GM12878 (cell line): ENCODE measurements around the gene BSND. TPM values are rescaled to one million over a fixed set of nuclear protein-coding genes. Genes with fewer than 3 reads are reported as not detected.

Experiments
- ATAC-seq: fragments of 200-7000 bp; cut with Tn5 transposase; 3 replicates; pipeline ENCODE4 v1.9.1; 2020; ENCODE audit warnings: mild to moderate bottlenecking, moderate library complexity
- BruUV-seq: library from RNA; stranded (reverse); fragments of 400-500 nt; replicated peaks from 2 replicates; lab custom pipeline; 2021; lab: Mats Ljungman, UMichigan
- CTCF ChIA-PET: fragments of 300-600 bp; sonication (Branson Sonifier 250); formaldehyde crosslinking; extraction: SDS; loops from one replicate; lab custom pipeline; 2021; ENCODE audit warnings: inconsistent platforms; lab: Yijun Ruan, JAX
- POLR2A ChIA-PET: fragments of 350-600 bp; formaldehyde crosslinking; extraction: SDS; loops from one replicate; lab custom pipeline; 2021; ENCODE audit warnings: inconsistent platforms; lab: Charles Lee
- RAD21 ChIA-PET: fragments of 300-600 bp; sonication (Branson Sonifier 250); formaldehyde crosslinking; loops from one replicate; lab custom pipeline; 2023; ENCODE audit warnings: antibody characterized with exemption; ENCODE audit not compliant: unreplicated experiment; lab: Charles Lee
- SMC1A ChIA-PET: fragments of 300-600 bp; sonication (Branson Sonifier 250); formaldehyde crosslinking; loops from one replicate; lab custom pipeline; 2023; ENCODE audit not compliant: unreplicated experiment, uncharacterized antibody; lab: Charles Lee
- DNase-seq: peaks from one replicate; pipeline ENCODE4 v3.0.0-alpha.2; 2011; ENCODE audit warnings: low read depth, low spot score
- FAIRE-seq: peaks from 3 replicates; lab custom pipeline; 2011; peaks lifted over from hg19 to GRCh38; lab: Jason Lieb, UNC
- H2AFZ ChIP-seq: 2 replicates; pipeline ENCODE4 v1.6.0; 2011; ENCODE audit warnings: low read depth, low read length, control low read depth; ENCODE audit not compliant: control insufficient read depth
- H3K27ac ChIP-seq: 2 replicates; pipeline ENCODE4 v1.5.1; 2011; ENCODE audit warnings: control low read depth; ENCODE audit not compliant: control insufficient read depth, insufficient read depth
- H3K27me3 ChIP-seq, 2 experiments: replicated peaks in 1 of 2; 2 replicates each; pipeline versions ENCODE4 v1.6.0 to v1.6.1; 2011; ENCODE audit warnings: low read length in 1 of 2; ENCODE audit not compliant: control insufficient read depth in 2 of 2, insufficient read depth in 2 of 2
- H3K36me3 ChIP-seq, 2 experiments: 2 replicates each; pipeline ENCODE4 v1.5.1; 2011; ENCODE audit warnings: low read length in 1 of 2; ENCODE audit not compliant: control insufficient read depth in 2 of 2, insufficient read depth in 2 of 2
- H3K4me1 ChIP-seq: 2 replicates; pipeline ENCODE4 v1.6.1; 2011; ENCODE audit warnings: mild to moderate bottlenecking, low read length, moderate library complexity, mixed read lengths; ENCODE audit not compliant: control insufficient read depth, insufficient read depth
- H3K4me2 ChIP-seq: 2 replicates; pipeline ENCODE4 v1.6.0; 2011; ENCODE audit warnings: control low read depth; ENCODE audit not compliant: control insufficient read depth, insufficient read depth
- H3K4me3 ChIP-seq: fragments of 200-600 bp; sonication (generic); 2 replicates; pipeline ENCODE4 v1.5.1; 2016
- H3K79me2 ChIP-seq: 2 replicates; pipeline ENCODE4 v1.6.0; 2011; ENCODE audit warnings: low read length; ENCODE audit not compliant: control insufficient read depth, insufficient read depth
- H3K9ac ChIP-seq: 2 replicates; pipeline ENCODE4 v1.8.0; 2011; ENCODE audit warnings: low read length, control low read depth, mixed read lengths; ENCODE audit not compliant: control insufficient read depth, insufficient read depth
- H3K9me3 ChIP-seq: replicated peaks from 3 replicates; pipeline ENCODE4 v1.5.1; 2011; ENCODE audit warnings: mild to moderate bottlenecking, low read length; ENCODE audit not compliant: control insufficient read depth, insufficient read depth
- H4K20me1 ChIP-seq: 2 replicates; pipeline ENCODE4 v1.6.0; 2011; ENCODE audit not compliant: control insufficient read depth, insufficient read depth
- BMI1 ChIP-seq: fragments of 450-650 bp; IDR thresholded peaks from 2 replicates; pipeline ENCODE4 v1.6.1; 2016; ENCODE audit warnings: mild to moderate bottlenecking, moderate library complexity, borderline replicate concordance
- CBX3 ChIP-seq: fragments of 200-600 bp; sonication (generic); IDR thresholded peaks from 2 replicates; pipeline ENCODE4 v1.6.1; 2016; ENCODE audit warnings: low read depth, borderline replicate concordance
- CEBPB ChIP-seq, 2 experiments: fragments of 150-350 bp in 1 of 2; IDR thresholded peaks; 2 replicates each; pipeline ENCODE4 v1.6.1; 2012 to 2014; ENCODE audit warnings: low read depth in 2 of 2, low read length in 2 of 2, borderline replicate concordance in 1 of 2, inconsistent platforms in 1 of 2
- CHD2 ChIP-seq: IDR thresholded peaks from 2 replicates; pipeline ENCODE4 v1.6.1; 2011; ENCODE audit warnings: low read depth, low read length, improper control_type of control experiment, borderline replicate concordance
- DPF2 ChIP-seq: fragments of 450-650 bp; IDR thresholded peaks from 2 replicates; pipeline ENCODE4 v1.6.1; 2017; ENCODE audit warnings: mild to moderate bottlenecking
- EED ChIP-seq: sonication (generic); IDR thresholded peaks from 2 replicates; pipeline ENCODE4 v1.6.1; 2016; ENCODE audit warnings: antibody characterized with exemption, low read depth
- FOXK2 ChIP-seq: fragments of 450-650 bp; IDR thresholded peaks from 2 replicates; pipeline ENCODE4 v1.6.1; 2017; ENCODE audit warnings: mild to moderate bottlenecking, moderate library complexity
- MAX ChIP-seq: IDR thresholded peaks from 2 replicates; pipeline ENCODE4 v1.6.1; 2012; ENCODE audit warnings: low read depth, low read length, improper control_type of control experiment
- RAD21 ChIP-seq: IDR thresholded peaks from 2 replicates; pipeline ENCODE4 v1.6.1; 2011; ENCODE audit warnings: mild to moderate bottlenecking, low read depth, low read length, moderate library complexity; ENCODE audit not compliant: insufficient read depth
- RAD51 ChIP-seq: fragments of 450-650 bp; IDR thresholded peaks from 2 replicates; pipeline ENCODE4 v1.6.1; 2016; ENCODE audit warnings: moderate library complexity, mild to moderate bottlenecking, inconsistent platforms
- RBBP5 ChIP-seq: fragments of 200-600 bp; sonication (generic); conservative IDR thresholded peaks from 2 replicates; pipeline ENCODE4 v1.6.1; 2016
- SIX5 ChIP-seq: IDR thresholded peaks from 2 replicates; pipeline ENCODE4 v1.6.1; 2011; ENCODE audit warnings: mild to moderate bottlenecking, low read depth, low read length, moderate library complexity; ENCODE audit not compliant: severe bottlenecking
- ZNF384 ChIP-seq: IDR thresholded peaks from 2 replicates; pipeline ENCODE4 v1.6.1; 2012; ENCODE audit warnings: low read depth, mild to moderate bottlenecking, low read length, improper control_type of control experiment, borderline replicate concordance
- WGBS: methylation state at CpG from one replicate; pipeline ENCODE4 v1.1.6; 2016; ENCODE audit warnings: low lambda C conversion rate; ENCODE audit not compliant: insufficient replicate concordance, insufficient coverage; ENCODE audit errors: missing lambda C conversion rate; 5-methylcytosine and 5-hydroxymethylcytosine counted together
- in situ Hi-C: fragments of 300-500 bp; cut with MboI; formaldehyde crosslinking; loops from 9 replicates; pipeline ENCODE4 v1.14.3; 2018; ENCODE audit warnings: mixed read lengths
- intact Hi-C: fragments of 100-400 bp; cut with micrococcal nuclease; formaldehyde crosslinking; loops from one replicate; pipeline ENCODE4 v1.14.2; 2022; ENCODE audit not compliant: unreplicated experiment
- polyA plus RNA-seq, 11 experiments: library from polyadenylated mRNA; depleted of rRNA in 4 of 11; unstranded in 6 of 11; stranded (reverse) in 5 of 11; fragments of >200 nt; fragmentation: Nextera tagmentation in 4 of 11; fragmentation: Illumina TruSeq in 1 of 11; extraction: Ambion mirVana in 4 of 11; extraction: Trizol in 1 of 11; gene quantifications; 1 replicate in 1 of 11; 2 replicates in 10 of 11; pipeline versions ENCODE4 v1.2.1 to v1.2.3, GENCODE V29; 2011 to 2016; ENCODE audit warnings: inconsistent platforms in 2 of 11, missing spikeins in 2 of 11, low read depth in 1 of 11
- total RNA-seq, 4 experiments: library from RNA; depleted of rRNA in 3 of 4; stranded (reverse); fragments of >200 nt in 3 of 4; fragmentation: Illumina TruSeq in 1 of 4; extraction: Trizol in 1 of 4; gene quantifications; 2 replicates each; pipeline versions ENCODE4 v1.2.1 to v1.2.3, GENCODE V29; 2013 to 2021
- TF ChIP-seq, protein P1 (sequence below), 3 experiments: IDR thresholded peaks in 2 of 3; conservative IDR thresholded peaks in 1 of 3; 2 replicates each; pipeline ENCODE4 v1.5.1; 2011; ENCODE audit warnings: low read depth in 3 of 3, low read length in 3 of 3, mild to moderate bottlenecking in 3 of 3, control low read depth in 2 of 3, moderate library complexity in 2 of 3, inconsistent platforms in 1 of 3, mixed read lengths in 1 of 3; ENCODE audit not compliant: control insufficient read depth in 2 of 3, insufficient read depth in 1 of 3; ENCODE audit errors: extremely low read depth in 1 of 3

Gene BSND
- total and polyA plus RNA-seq, 10 of the 15 experiments (the other 5 are each of a cell fraction or from before 2014, with no cell fraction given), result not detected

DNA sequence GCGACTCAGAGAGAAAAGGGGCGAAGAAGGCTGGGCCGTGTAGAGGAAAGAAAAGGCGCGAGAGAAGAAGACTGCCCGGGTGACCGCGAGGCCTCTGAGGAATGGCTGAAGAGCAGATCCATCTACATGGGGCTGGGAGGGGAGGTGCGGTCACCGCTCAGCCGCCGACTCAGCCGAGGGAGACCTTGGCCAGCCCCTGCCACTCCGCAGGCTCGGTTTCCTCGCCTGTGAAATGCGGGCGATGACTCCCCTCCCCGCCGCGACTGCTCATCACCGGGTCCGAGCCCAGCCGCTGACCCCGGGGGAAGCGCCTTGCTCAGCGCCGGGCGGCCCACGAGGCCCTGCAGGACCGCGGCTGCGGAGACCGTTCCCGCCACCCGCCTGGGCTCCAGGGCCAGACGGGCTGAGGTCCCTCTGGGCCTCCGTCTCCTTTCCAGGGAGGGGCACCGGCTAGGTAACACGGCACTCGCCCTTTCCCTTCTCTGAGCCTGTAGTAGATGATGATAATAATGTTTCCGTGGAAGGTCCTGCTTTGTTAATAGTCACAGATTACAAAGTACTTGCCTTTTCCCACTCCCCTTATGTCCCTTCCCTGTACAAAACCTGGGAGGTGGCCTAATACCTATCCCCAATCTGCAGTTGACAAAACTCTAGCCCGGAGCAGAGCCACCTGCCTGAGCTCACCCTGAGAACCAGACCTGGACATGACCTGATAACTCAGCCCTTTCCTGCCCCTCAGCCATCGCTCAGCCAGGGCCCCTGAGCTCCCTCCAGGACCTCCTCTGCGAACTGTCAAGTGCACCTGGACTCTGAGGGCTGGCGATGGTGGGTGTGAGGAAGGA, 1.6 kb upstream of the BSND start:
- 16% methylated on average over 32 of the region's 46 CpGs for WGBS
- CTCF ChIA-PET, result interaction anchor here (0.7 to 19.5 kb wide), 21 partner anchors 13 to 994 kb away, joined by 3 to 436 read pairs (median 4); no protein-coding TSS in a partner anchor

More for the DNA sequence above, 1.6 kb upstream of the BSND start:
- no peak overlapping the region for H2AFZ ChIP-seq
- no TSS peak for BruUV-seq
- H3K9me3 ChIP-seq, result no peaks in the 10 kb centered on the region
- FAIRE-seq, result no peak
- ATAC-seq, result peak; percentile 9; the same call in 2 of the 3 replicates
- ChIA-PET POLR2A (interaction anchor here (0.6 kb wide), 1 partner anchor 953 kb away, joined by 3 read pairs; no protein-coding TSS in a partner anchor), SMC1A (interaction anchor here (0.8 to 6.7 kb wide), 6 partner anchors 20 to 49 kb away, joined by 3 to 147 read pairs (median 4); no protein-coding TSS in a partner anchor), RAD21 (interaction anchor here (0.6 to 5.0 kb wide), 4 partner anchors 13 to 508 kb away, joined by 3 to 156 read pairs (median 4); no protein-coding TSS in a partner anchor)
- H4K20me1 ChIP-seq, result no peaks in the 10 kb centered on the region; the same call in 1 of the 2 replicates
- H3K4me1 ChIP-seq, result peaks cover 3% of the 10 kb centered on the region; the same call in 1 of the 2 replicates
- H3K4me2 ChIP-seq, result no peak overlapping the region
- H3K4me3 ChIP-seq, result no peak overlapping the region
- H3K79me2 ChIP-seq, result no peaks in the 10 kb centered on the region
- no peak overlapping the region for H3K27ac ChIP-seq
- H3K27me3 ChIP-seq, result peaks cover 2 to 5% of the 10 kb centered on the region in 2 experiments
- intact Hi-C loops (loop anchor here (1.0 kb wide), 2 partner anchors 47 to 52 kb away; no protein-coding TSS in a partner anchor), in situ Hi-C loops (loop anchor here (5.0 kb wide), 1 partner anchor 45 kb away; no protein-coding TSS in a partner anchor)
- H3K36me3 ChIP-seq, result no peaks in the 10 kb centered on the region
- no peak for TF ChIP-seq DPF2
- TF ChIP-seq EED, result no peak
- TF ChIP-seq RAD51, result no peak
- TF ChIP-seq CEBPB (IDR thresholded peaks at IDR 0.05; ENCODE audit: borderline replicate concordance in 1 of 2, low read depth in 2 of 2, low read length in 2 of 2), result no peak
- no peak for TF ChIP-seq RAD21
- no peak for TF ChIP-seq CBX3
- TF ChIP-seq SIX5, result no peak
- TF ChIP-seq, protein P1, sequence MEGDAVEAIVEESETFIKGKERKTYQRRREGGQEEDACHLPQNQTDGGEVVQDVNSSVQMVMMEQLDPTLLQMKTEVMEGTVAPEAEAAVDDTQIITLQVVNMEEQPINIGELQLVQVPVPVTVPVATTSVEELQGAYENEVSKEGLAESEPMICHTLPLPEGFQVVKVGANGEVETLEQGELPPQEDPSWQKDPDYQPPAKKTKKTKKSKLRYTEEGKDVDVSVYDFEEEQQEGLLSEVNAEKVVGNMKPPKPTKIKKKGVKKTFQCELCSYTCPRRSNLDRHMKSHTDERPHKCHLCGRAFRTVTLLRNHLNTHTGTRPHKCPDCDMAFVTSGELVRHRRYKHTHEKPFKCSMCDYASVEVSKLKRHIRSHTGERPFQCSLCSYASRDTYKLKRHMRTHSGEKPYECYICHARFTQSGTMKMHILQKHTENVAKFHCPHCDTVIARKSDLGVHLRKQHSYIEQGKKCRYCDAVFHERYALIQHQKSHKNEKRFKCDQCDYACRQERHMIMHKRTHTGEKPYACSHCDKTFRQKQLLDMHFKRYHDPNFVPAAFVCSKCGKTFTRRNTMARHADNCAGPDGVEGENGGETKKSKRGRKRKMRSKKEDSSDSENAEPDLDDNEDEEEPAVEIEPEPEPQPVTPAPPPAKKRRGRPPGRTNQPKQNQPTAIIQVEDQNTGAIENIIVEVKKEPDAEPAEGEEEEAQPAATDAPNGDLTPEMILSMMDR (IDR thresholded peaks at IDR 0.05 in 2 of 3, conservative IDR thresholded peaks at IDR 0.05 in 1 of 3; ENCODE audit: control insufficient read depth in 2 of 3, extremely low read depth in 1 of 3, insufficient read depth in 1 of 3, low read depth in 3 of 3, low read length in 3 of 3), result no peak
- TF ChIP-seq FOXK2, result no peak
- no peak for TF ChIP-seq ZNF384
- TF ChIP-seq CHD2, result no peak
- no peak for TF ChIP-seq BMI1
- no peak for TF ChIP-seq RBBP5
- no peak for TF ChIP-seq MAX
- H3K9ac ChIP-seq, result no peak overlapping the region
- no peak for DNase-seq
